ENCODE data around the gene NT5C1A.

NT5C1A gene

DNA sequence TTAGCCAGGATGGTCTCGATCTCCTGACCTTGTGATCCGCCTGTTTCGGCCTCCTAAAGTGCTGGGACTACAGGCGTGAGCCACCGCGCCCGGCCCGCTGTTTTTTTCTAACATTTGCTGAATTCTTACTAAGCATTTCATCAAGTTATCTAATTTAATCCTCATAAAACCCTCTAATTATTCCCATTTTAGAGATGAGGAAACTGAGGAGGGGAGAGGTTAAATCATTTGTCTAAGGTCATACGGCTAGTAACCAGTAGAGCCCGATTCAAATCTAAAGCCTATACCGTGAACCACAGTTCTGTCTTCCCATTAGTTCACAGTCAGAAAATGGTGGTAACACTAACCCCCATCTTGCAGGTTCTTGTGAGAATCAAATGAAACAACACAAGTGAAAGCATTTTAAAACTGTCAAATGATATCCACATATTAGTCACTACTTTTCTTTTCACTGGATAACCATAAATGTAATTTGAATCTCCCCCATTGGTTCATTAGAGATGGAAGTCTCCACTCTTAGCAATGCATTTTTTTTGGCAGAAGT is 43.0 kb downstream of the NT5C1A start:
- TF ChIP-seq, protein P1, sequence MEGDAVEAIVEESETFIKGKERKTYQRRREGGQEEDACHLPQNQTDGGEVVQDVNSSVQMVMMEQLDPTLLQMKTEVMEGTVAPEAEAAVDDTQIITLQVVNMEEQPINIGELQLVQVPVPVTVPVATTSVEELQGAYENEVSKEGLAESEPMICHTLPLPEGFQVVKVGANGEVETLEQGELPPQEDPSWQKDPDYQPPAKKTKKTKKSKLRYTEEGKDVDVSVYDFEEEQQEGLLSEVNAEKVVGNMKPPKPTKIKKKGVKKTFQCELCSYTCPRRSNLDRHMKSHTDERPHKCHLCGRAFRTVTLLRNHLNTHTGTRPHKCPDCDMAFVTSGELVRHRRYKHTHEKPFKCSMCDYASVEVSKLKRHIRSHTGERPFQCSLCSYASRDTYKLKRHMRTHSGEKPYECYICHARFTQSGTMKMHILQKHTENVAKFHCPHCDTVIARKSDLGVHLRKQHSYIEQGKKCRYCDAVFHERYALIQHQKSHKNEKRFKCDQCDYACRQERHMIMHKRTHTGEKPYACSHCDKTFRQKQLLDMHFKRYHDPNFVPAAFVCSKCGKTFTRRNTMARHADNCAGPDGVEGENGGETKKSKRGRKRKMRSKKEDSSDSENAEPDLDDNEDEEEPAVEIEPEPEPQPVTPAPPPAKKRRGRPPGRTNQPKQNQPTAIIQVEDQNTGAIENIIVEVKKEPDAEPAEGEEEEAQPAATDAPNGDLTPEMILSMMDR (IDR thresholded peaks at IDR 0.05; ENCODE audit: control extremely low read depth, extremely low read depth, low read depth, missing control alignments) = no peak
- POLR2A ChIA-PET = no interaction called here
- no peak for DNase-seq (ENCODE audit: extremely low spot score)
- CTCF ChIA-PET = interaction anchor here (1.7 kb wide), 2 partner anchors 20 to 23 kb away, joined by 4 to 9 read pairs; no protein-coding TSS in a partner anchor

DNA sequence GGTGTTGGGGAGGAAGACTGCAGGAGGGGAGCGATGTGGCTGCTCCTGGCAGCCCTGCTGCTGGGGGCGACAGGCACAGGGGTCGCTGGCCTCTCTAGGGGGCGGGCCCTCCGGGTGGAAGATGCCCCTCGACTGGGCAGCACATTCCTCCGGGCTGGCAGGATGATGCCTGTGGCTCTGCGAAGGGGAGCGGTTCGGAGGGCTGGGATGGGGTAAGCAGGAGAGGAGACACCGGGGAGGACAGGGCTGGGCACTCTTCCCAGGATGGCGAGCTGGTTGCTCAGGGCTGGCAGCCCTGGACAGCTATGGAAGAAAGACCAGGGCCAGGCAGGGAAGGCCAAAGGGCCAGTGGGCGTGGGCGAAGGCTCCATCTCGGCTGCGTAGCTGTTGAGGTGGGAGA is 45.3 kb downstream of the NT5C1A start:
- ChIA-PET CTCF (interaction anchor here (1.1 to 1.9 kb wide), 4 partner anchors 10 to 46 kb away, joined by 4 to 6 read pairs (median 5); no protein-coding TSS in a partner anchor), POLR2A (no interaction called here)
- DNase-seq (ENCODE audit: extremely low spot score) = no peak
- TF ChIP-seq, protein P1 (IDR thresholded peaks at IDR 0.05; ENCODE audit: control extremely low read depth, extremely low read depth, low read depth, missing control alignments) = no peak

DNA sequence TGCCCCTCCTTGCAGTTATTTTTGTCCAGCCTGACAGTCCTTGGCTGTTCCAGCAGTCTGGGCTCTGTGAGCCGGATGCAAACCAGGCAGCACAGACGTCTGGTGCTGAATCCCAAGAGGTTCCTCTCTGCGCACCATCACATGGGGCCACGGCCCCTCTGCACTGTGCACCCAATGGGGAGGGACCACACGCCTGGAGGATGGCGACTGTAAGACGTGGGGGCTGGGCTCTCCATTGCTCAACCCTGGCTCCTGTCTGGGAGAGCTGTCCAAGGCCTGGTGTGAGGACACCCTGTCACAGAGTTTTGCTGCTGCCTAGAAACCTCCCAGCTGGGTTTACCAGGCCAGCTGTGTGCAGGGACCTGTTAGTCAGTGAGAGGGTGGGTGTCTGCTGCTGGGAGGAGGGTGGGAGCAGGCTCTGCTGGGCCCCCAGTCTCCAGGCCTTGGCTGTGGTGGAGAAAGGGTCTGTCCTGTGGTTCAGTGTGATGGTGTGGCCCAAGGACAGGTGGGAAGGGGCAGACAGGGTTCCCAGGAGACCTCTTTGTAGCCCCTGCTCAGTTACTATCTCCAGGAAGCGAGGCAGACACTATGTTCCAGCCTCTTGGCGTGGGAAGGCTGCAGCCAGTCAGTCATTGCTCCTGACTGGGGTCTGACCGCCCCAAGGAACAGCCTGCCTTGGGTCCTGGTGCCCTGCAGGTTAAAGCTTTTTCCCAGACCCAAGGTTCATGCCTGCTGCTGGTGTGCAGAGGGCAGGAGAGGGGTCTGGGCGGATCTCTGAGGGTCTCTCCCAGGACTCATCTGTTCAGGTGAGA is 46.2 kb downstream of the NT5C1A start:
- TF ChIP-seq, protein P1 (IDR thresholded peaks at IDR 0.05; ENCODE audit: control extremely low read depth, extremely low read depth, low read depth, missing control alignments) = no peak
- POLR2A ChIA-PET = no interaction called here
- CTCF ChIA-PET = interaction anchor here (0.8 to 1.9 kb wide), 3 partner anchors 9 to 19 kb away, joined by 5 to 6 read pairs (median 5); no protein-coding TSS in a partner anchor
- no peak for DNase-seq (ENCODE audit: extremely low spot score)

DNA sequence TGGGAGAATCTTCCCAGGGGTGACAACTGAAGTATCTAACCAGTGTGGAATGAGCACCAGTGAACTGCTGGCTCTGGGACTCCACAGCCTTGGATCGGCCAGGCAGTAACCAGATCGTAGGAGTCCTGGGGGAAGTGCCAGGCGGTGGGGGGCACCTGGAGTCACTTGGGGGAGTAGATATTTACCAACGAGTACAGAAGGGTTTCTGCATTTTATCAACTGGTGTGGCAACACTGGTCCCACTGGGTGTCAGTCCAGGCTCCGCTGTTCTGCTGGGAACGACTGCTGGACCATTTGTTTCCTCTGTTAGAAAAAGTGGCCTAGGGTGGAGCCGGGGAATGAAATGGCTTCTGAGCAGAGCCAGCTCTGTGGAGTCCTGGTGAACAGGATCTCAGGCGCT is 46.9 kb downstream of the NT5C1A start:
- POLR2A ChIA-PET = no interaction called here

DNA sequence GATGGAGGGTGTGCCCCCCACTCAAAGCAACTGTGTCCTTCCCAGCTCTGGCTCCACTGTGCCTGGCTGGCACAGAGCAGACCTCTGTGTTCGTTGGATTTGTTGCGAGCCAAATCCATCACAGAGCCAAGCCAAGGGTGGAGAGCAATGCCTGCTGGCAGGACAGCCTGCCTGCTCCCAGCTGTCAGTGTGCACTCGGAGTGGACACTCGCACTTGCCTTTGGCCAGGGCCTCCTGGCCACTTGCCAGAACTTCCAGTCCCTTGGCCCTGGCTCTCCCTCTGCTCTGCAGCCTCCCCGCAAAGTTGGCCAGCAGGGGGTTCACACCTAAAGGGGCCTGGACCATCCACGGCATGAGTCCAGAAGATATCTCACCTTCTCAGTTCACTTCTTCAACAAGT is 48.9 kb downstream of the NT5C1A start:
- ChIA-PET CTCF (interaction anchor here (1.0 to 8.4 kb wide), 4 partner anchors 9 to 35 kb away, joined by 4 to 43 read pairs (median 8); no protein-coding TSS in a partner anchor), POLR2A (no interaction called here)
- TF ChIP-seq, protein P1 (IDR thresholded peaks at IDR 0.05; ENCODE audit: control extremely low read depth, extremely low read depth, low read depth, missing control alignments) = no peak
- no peak for DNase-seq (ENCODE audit: extremely low spot score)

More for the DNA sequence above, 46.9 kb downstream of the NT5C1A start:
- TF ChIP-seq, protein P1 (IDR thresholded peaks at IDR 0.05; ENCODE audit: control extremely low read depth, extremely low read depth, low read depth, missing control alignments) = no peak
- no peak for DNase-seq (ENCODE audit: extremely low spot score)
- CTCF ChIA-PET = interaction anchor here (0.8 kb wide), 1 partner anchor 19 kb away, joined by 5 read pairs; no protein-coding TSS in a partner anchor

DNA sequence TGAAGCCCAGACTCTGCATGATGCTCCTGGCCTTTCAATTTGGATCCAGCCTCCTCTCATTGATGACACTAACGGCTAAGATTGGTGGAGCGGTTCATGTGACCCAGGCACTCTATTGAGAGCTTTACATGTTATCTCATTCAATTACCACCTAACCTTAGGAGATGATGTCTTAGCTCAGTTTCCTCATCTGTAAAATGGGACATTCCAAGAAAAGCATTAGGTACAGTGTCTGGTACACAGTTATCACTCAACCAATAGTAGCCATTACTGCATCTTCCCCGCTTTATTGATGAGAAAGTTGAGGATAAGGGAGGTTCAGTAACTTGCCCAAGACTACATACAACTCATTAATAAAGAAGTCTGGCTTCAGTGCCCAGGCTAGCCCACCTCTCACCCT is 49.5 kb downstream of the NT5C1A start:
- no peak for DNase-seq (ENCODE audit: extremely low spot score)
- ChIA-PET CTCF (interaction anchor here (1.0 to 8.4 kb wide), 6 partner anchors 9 to 36 kb away, joined by 4 to 43 read pairs (median 8); no protein-coding TSS in a partner anchor), POLR2A (no interaction called here)
- TF ChIP-seq, protein P1 (IDR thresholded peaks at IDR 0.05; ENCODE audit: control extremely low read depth, extremely low read depth, low read depth, missing control alignments) = no peak
